NB4 (cell line): Measurements from ENCODE around the gene GLO1.

Experiments used
- DNase-seq: peaks from one replicate; pipeline ENCODE4 v3.0.0; 2010; ENCODE audit warnings: low read depth
- H3K4me3 ChIP-seq: one replicate; pipeline ENCODE4 v1.5.1; 2011; ENCODE audit warnings: mild to moderate bottlenecking, low read depth, low read length, moderate library complexity
- CTCF ChIP-seq: IDR thresholded peaks from one replicate; pipeline ENCODE4 v1.5.1; 2012; ENCODE audit warnings: low read depth, low read length
- MYC ChIP-seq: IDR thresholded peaks from 2 replicates; pipeline ENCODE4 v1.6.1; 2011; ENCODE audit warnings: low read depth, low read length
- POLR2A ChIP-seq: IDR thresholded peaks from 2 replicates; pipeline ENCODE4 v1.6.1; 2011; ENCODE audit warnings: mild to moderate bottlenecking; ENCODE audit not compliant: insufficient read length; ENCODE audit errors: extremely low read depth
- TF ChIP-seq, protein P1 (sequence below): IDR thresholded peaks from 2 replicates; pipeline ENCODE4 v1.6.1; 2011; ENCODE audit warnings: low read depth, low read length

Gene GLO1

DNA sequence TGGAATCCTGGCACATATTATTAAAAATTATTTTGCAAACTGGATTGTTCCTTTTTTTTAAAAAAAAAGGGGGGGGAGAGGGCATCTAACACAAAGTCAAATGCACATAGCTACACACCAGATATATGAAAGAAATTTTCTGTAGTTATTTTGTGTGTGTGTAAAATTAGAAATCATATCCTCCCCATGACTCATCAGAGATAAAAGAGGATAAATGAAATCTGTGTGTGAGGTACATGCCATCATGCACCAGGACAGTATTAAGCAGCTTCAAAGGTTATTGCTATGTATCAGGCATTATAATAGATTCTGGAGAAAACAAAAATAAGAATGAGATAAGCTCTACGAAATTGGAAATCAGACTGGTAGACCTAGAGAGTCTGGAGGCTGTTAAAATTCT, 68.4 kb downstream of the GLO1 start:
- TF ChIP-seq, protein P1, sequence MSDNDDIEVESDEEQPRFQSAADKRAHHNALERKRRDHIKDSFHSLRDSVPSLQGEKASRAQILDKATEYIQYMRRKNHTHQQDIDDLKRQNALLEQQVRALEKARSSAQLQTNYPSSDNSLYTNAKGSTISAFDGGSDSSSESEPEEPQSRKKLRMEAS = no peak
- no peak for TF ChIP-seq MYC
- H3K4me3 ChIP-seq = no peak overlapping the region
- no peak for DNase-seq

- no peak overlapping the region for H3K4me3 ChIP-seq
- no peak for DNase-seq
- TF ChIP-seq, protein P1 = no peak
- TF ChIP-seq MYC (no peak), CTCF (no peak), POLR2A (no peak)
Measured at GRCh38 chr6:38632490-38632889, 70.5 kb downstream of the GLO1 start.

DNA sequence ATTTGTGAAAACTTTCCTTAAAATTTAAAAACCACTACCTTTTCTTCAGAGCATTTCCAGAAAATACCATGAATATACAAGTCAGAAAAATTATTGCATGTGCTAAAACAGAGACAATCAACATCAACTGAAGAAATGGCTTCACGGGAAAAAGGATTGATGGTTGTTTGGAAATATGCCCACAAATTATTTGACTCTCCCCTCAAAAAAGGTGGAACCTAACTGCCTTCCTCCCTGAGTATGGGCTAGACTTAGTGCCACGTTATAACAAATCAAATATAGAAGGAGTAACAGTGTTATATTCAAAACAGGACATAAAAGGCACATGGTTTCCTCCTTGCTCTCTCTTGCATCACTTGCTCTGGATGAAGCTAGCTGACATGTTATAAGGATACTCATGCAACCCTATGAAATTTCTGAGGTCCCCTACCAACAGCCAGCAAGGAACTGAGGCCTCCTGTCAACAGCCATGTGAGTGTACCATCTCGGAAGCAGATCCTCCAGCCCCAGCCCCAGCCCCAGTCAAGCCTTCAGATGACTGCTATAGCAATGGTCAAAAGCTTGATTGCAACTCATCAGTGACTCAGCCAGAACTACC, 71.7 kb downstream of the GLO1 start:
- no peak overlapping the region for H3K4me3 ChIP-seq
- no peak for DNase-seq
- TF ChIP-seq POLR2A (no peak), CTCF (no peak), MYC (no peak)
- TF ChIP-seq, protein P1 = no peak
